HEK293 (cell line): ENCODE measurements around the gene S100B.

Experiments
- CTCF ChIA-PET: fragments of 350-600 bp; formaldehyde crosslinking; extraction: SDS; loops from one replicate; lab custom pipeline; 2021; ENCODE audit warnings: antibody characterized with exemption; lab: Yijun Ruan, JAX
- POLR2A ChIA-PET: fragments of 300-600 bp; formaldehyde crosslinking; extraction: SDS; loops from one replicate; lab custom pipeline; 2020; ENCODE audit warnings: antibody characterized with exemption, inconsistent platforms; lab: Yijun Ruan, JAX
- H3K27ac ChIP-seq: fragments of 200-500 bp; sonication (Bioruptor generic); 2 replicates; pipeline ENCODE4 v1.5.1; 2014; ENCODE audit warnings: low read depth, low read length, control low read depth, inconsistent platforms; ENCODE audit errors: extremely low read depth
- H3K36me3 ChIP-seq, 2 experiments: fragments of 200-500 bp in 1 of 2; sonication (Bioruptor generic) in 1 of 2; 1 replicate in 1 of 2; 2 replicates in 1 of 2; pipeline ENCODE4 v1.5.1; 2014 to 2017; ENCODE audit warnings: inconsistent platforms in 2 of 2, low read length in 2 of 2; ENCODE audit not compliant: control insufficient read depth in 2 of 2, insufficient read depth in 1 of 2
- H3K4me1 ChIP-seq: fragments of 200-500 bp; sonication (Bioruptor generic); 2 replicates; pipeline ENCODE4 v1.5.1; 2014; ENCODE audit warnings: mild to moderate bottlenecking, low read length, inconsistent platforms; ENCODE audit not compliant: control insufficient read depth, insufficient read depth
- H3K4me3 ChIP-seq: 2 replicates; pipeline ENCODE4 v1.5.1; 2011; ENCODE audit warnings: low read depth, mild to moderate bottlenecking, control low read depth, low read length, moderate library complexity
- H3K9me3 ChIP-seq: fragments of 200-500 bp; sonication (Bioruptor generic); 2 replicates; pipeline ENCODE4 v1.5.1; 2014; ENCODE audit warnings: low read depth, low read length, inconsistent platforms; ENCODE audit not compliant: control insufficient read depth, insufficient read depth
- BCL11A ChIP-seq: fragments of 450-650 bp; formaldehyde crosslinking; IDR thresholded peaks from 2 replicates; pipeline ENCODE4 v1.5.1; 2016; ENCODE audit warnings: low read depth, missing biosample characterization, missing genetic modification characterization
- FEZF1 ChIP-seq: fragments of 450-650 bp; formaldehyde crosslinking; IDR thresholded peaks from 2 replicates; pipeline ENCODE4 v1.5.1; 2016; ENCODE audit warnings: missing biosample characterization, missing genetic modification characterization
- GLI2 ChIP-seq: fragments of 450-650 bp; formaldehyde crosslinking; IDR thresholded peaks from 2 replicates; pipeline ENCODE4; 2017; ENCODE audit warnings: missing biosample characterization, missing genetic modification characterization, low read depth, borderline replicate concordance
- HOXA7 ChIP-seq: sonication (generic); formaldehyde crosslinking; IDR thresholded peaks from 2 replicates; pipeline ENCODE4 v1.8.1; 2022; ENCODE audit warnings: missing genetic modification reagents, borderline replicate concordance
- KLF10 ChIP-seq: fragments of 450-650 bp; IDR thresholded peaks from 2 replicates; pipeline ENCODE4 v1.5.1; 2018; ENCODE audit warnings: missing biosample characterization, mild to moderate bottlenecking, missing genetic modification characterization
- SCRT1 ChIP-seq: fragments of 450-650 bp; formaldehyde crosslinking; IDR thresholded peaks from 2 replicates; pipeline ENCODE4 v1.5.1; 2016; ENCODE audit warnings: missing biosample characterization, missing genetic modification characterization, borderline replicate concordance
- SP7 ChIP-seq: fragments of 450-650 bp; formaldehyde crosslinking; IDR thresholded peaks from 2 replicates; pipeline ENCODE4 v1.5.1; 2016; ENCODE audit warnings: missing biosample characterization, missing genetic modification characterization
- ZBTB11 ChIP-seq: fragments of 450-650 bp; formaldehyde crosslinking; conservative IDR thresholded peaks from 2 replicates; pipeline ENCODE4 v1.5.1; 2016; ENCODE audit warnings: low read depth, missing biosample characterization, missing genetic modification characterization
- ZNF112 ChIP-seq: fragments of 450-650 bp; formaldehyde crosslinking; IDR thresholded peaks from 2 replicates; pipeline ENCODE4 v1.5.0; 2017; ENCODE audit warnings: missing biosample characterization, missing genetic modification characterization
- ZNF138 ChIP-seq: fragments of 450-650 bp; formaldehyde crosslinking; IDR thresholded peaks from 2 replicates; pipeline ENCODE4 v1.5.1; 2016; ENCODE audit warnings: missing biosample characterization, missing genetic modification characterization, borderline replicate concordance
- ZNF157 ChIP-seq: fragments of 450-650 bp; formaldehyde crosslinking; IDR thresholded peaks from 2 replicates; pipeline ENCODE4 v1.5.1; 2016; ENCODE audit warnings: missing biosample characterization, missing genetic modification characterization
- ZNF24 ChIP-seq: fragments of 450-650 bp; formaldehyde crosslinking; IDR thresholded peaks from 2 replicates; pipeline ENCODE4 v1.5.1; 2016; ENCODE audit warnings: missing biosample characterization, missing genetic modification characterization
- ZNF354C ChIP-seq: fragments of 450-650 bp; formaldehyde crosslinking; IDR thresholded peaks from 2 replicates; pipeline ENCODE4 v1.5.1; 2016; ENCODE audit warnings: missing biosample characterization, missing genetic modification characterization, low read depth, borderline replicate concordance
- ZNF362 ChIP-seq: fragments of 450-650 bp; formaldehyde crosslinking; IDR thresholded peaks from 2 replicates; pipeline ENCODE4 v1.5.1; 2016; ENCODE audit warnings: missing biosample characterization, missing genetic modification characterization
- ZNF37A ChIP-seq: fragments of 450-650 bp; IDR thresholded peaks from 2 replicates; pipeline ENCODE4 v1.5.1; 2018; ENCODE audit warnings: missing biosample characterization, missing genetic modification characterization
- ZNF658 ChIP-seq: fragments of 450-650 bp; formaldehyde crosslinking; IDR thresholded peaks from 2 replicates; pipeline ENCODE4; 2016; ENCODE audit warnings: missing biosample characterization, missing genetic modification characterization
- ZNF670 ChIP-seq: fragments of 450-650 bp; formaldehyde crosslinking; IDR thresholded peaks from 2 replicates; pipeline ENCODE4 v1.5.1; 2016; ENCODE audit warnings: missing biosample characterization, missing genetic modification characterization, low read depth
- ZNF785 ChIP-seq: fragments of 450-650 bp; formaldehyde crosslinking; IDR thresholded peaks from 2 replicates; pipeline ENCODE4 v1.5.1; 2016; ENCODE audit warnings: missing biosample characterization, missing genetic modification characterization
- ZNF791 ChIP-seq: fragments of 450-650 bp; formaldehyde crosslinking; IDR thresholded peaks from 2 replicates; pipeline ENCODE4 v1.5.1; 2016; ENCODE audit warnings: missing biosample characterization, missing genetic modification characterization
- ZNF843 ChIP-seq: fragments of 450-650 bp; formaldehyde crosslinking; IDR thresholded peaks from 2 replicates; pipeline ENCODE4 v1.5.1; 2016; ENCODE audit warnings: missing biosample characterization, missing genetic modification characterization
- TF ChIP-seq, protein P1 (sequence below): fragments of 450-650 bp; formaldehyde crosslinking; IDR thresholded peaks from 2 replicates; pipeline ENCODE4 v1.5.1; 2016; ENCODE audit warnings: missing biosample characterization, missing genetic modification characterization

S100B gene

DNA sequence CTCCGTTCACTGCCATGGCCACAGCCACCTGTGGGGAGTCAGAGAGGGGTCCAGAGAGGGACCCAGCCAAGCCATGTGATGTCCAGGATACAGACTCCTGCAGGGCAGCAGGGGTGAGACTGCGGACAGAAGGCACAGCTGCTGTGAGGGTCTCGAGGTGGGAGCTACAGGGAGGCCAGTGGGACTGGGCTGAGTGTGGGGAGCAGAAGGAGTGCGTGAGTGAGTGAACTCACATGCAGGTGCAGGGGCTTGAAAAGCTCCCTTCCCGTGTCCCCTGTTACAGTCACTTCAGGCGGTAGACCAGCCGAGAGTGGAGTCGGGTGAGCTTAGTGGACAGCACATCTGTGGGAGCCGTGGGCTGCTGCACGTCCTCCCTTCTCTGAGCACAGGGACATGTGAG is 42.4 kb downstream of the S100B start (continued):
- TF ChIP-seq ZBTB11: no peak
- no peak for TF ChIP-seq ZNF658 (tag by site-specific recombination)
- TF ChIP-seq ZNF362 (tag by site-specific recombination): no peak
- TF ChIP-seq ZNF843: no peak
- TF ChIP-seq ZNF785: no peak
- no peak for TF ChIP-seq KLF10 (tag by site-specific recombination)
- TF ChIP-seq ZNF112 (tag by site-specific recombination): no peak
- no peak for TF ChIP-seq GLI2 (tag by site-specific recombination)
- no peak for TF ChIP-seq ZNF24 (tag by site-specific recombination)
- TF ChIP-seq ZNF157: no peak

GRCh38 chr21:46561445-46562090 is 43.3 kb downstream of the S100B start:
- no peaks in the 10 kb centered on the region for H3K4me1 ChIP-seq
- CTCF ChIA-PET: no interaction called here
- no peaks in the 10 kb centered on the region for H3K9me3 ChIP-seq
- TF ChIP-seq ZNF791 (tag by site-specific recombination) (no peak), BCL11A (tag by site-specific recombination) (no peak), ZNF138 (no peak), ZNF670 (tag by site-specific recombination) (no peak), HOXA7 (CRISPR knock-in tag) (no peak), ZNF354C (tag by site-specific recombination) (no peak), FEZF1 (no peak), SP7 (no peak), ZNF24 (tag by site-specific recombination) (no peak), SCRT1 (no peak), ZNF37A (tag by site-specific recombination) (no peak)
- TF ChIP-seq, protein P1, sequence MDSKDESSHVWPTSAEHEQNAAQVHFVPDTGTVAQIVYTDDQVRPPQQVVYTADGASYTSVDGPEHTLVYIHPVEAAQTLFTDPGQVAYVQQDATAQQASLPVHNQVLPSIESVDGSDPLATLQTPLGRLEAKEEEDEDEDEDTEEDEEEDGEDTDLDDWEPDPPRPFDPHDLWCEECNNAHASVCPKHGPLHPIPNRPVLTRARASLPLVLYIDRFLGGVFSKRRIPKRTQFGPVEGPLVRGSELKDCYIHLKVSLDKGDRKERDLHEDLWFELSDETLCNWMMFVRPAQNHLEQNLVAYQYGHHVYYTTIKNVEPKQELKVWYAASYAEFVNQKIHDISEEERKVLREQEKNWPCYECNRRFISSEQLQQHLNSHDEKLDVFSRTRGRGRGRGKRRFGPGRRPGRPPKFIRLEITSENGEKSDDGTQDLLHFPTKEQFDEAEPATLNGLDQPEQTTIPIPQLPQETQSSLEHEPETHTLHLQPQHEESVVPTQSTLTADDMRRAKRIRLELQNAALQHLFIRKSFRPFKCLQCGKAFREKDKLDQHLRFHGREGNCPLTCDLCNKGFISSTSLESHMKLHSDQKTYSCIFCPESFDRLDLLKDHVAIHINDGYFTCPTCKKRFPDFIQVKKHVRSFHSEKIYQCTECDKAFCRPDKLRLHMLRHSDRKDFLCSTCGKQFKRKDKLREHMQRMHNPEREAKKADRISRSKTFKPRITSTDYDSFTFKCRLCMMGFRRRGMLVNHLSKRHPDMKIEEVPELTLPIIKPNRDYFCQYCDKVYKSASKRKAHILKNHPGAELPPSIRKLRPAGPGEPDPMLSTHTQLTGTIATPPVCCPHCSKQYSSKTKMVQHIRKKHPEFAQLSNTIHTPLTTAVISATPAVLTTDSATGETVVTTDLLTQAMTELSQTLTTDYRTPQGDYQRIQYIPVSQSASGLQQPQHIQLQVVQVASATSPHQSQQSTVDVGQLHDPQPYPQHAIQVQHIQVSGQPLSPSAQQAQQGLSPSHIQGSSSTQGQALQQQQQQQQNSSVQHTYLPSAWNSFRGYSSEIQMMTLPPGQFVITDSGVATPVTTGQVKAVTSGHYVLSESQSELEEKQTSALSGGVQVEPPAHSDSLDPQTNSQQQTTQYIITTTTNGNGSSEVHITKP (tag by site-specific recombination): no peak
- H3K4me3 ChIP-seq: no peak overlapping the region
- H3K36me3 ChIP-seq: peaks cover 10 to 87% of the 10 kb centered on the region in 2 experiments
- no peak overlapping the region for H3K27ac ChIP-seq
- POLR2A ChIA-PET: no interaction called here
